Hepatic stellate cell (primary cell): ENCODE data around the gene TMCC1.
"Not testable (repeated sequence)": the region's sequence is repeated elsewhere in the genome, so short reads cannot be mapped to it uniquely, and the experiment has no call there.

Source experiments
- DNase-seq: peaks from one replicate; pipeline ENCODE4 v3.0.0; 2011; ENCODE audit warnings: low spot score

Gene TMCC1

GRCh38 chr3:129650256-129650872 is 243.1 kb downstream of the TMCC1 start:
- DNase-seq, result peak; percentile 40

DNA sequence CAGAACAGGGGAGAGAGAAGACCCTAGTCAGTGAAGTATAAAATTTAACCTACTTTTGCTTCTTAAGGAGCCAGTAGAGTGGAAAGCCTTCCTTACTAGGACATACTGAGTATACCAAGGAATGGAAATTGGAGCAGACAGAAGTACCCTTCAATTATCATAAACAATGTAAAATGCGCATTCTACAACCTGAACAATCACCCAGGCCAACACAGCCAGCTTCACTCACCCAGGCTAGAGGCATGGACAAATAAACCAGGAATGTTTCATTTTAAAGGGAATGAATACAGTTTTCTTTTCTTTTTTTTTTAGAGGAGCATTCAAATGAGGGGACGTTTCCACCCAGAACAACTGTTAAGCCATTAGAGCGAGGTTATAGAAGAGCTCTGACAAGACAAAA is 245.1 kb downstream of the TMCC1 start:
- DNase-seq, result no peak

DNA sequence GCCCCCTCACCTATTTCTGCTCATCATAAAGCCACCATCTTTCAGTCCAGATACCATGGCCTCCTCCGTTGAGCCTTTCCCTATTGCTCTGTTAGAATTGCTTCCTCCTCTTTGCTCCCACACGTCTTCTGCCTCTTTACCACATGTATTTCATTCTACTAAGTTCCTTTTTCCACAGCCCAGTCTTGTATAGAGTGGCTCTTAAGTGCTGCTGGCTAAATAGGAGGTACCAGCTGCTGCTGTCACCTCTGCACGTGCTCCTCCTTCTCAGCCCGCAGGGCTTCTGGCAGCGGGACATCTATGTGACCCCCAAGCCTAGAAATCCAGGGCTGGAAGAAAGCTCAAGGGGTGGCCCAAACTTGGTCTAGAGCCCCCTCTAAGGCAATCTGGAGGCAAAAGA is 248.2 kb downstream of the TMCC1 start:
- no peak for DNase-seq

- DNase-seq, result no peak
Measured at GRCh38 chr3:129644836-129645235, 248.7 kb downstream of the TMCC1 start.

- DNase-seq, result not testable (repeated sequence)
Measured at GRCh38 chr3:129641567-129642260, 251.8 kb downstream of the TMCC1 start.

GRCh38 chr3:129640985-129641384 is 252.5 kb downstream of the TMCC1 start:
- not testable (repeated sequence) for DNase-seq

DNA sequence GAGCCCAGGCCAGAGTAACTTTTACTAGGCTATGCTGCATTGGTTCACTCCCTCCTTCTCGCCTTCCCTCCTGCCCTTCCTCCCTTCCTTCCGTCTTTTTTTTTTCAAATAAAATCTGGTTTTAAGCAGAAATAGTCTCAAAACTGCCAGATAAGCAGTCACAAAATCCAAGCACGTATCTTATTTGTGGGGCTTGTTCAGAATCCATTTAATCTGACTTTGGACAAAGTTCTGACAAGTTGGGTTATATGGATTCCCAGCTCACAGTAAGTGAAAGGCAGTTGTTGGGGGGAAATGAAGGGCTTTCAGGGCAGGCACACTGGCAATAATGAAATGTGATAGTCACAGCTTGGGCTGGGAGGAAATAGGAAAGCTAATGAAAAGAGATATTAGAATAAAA is 255.0 kb downstream of the TMCC1 start:
- no peak for DNase-seq

GRCh38 chr3:129636082-129636481 is 257.4 kb downstream of the TMCC1 start:
- no peak for DNase-seq

GRCh38 chr3:129635656-129636055 is 257.9 kb downstream of the TMCC1 start:
- DNase-seq, result no peak

DNA sequence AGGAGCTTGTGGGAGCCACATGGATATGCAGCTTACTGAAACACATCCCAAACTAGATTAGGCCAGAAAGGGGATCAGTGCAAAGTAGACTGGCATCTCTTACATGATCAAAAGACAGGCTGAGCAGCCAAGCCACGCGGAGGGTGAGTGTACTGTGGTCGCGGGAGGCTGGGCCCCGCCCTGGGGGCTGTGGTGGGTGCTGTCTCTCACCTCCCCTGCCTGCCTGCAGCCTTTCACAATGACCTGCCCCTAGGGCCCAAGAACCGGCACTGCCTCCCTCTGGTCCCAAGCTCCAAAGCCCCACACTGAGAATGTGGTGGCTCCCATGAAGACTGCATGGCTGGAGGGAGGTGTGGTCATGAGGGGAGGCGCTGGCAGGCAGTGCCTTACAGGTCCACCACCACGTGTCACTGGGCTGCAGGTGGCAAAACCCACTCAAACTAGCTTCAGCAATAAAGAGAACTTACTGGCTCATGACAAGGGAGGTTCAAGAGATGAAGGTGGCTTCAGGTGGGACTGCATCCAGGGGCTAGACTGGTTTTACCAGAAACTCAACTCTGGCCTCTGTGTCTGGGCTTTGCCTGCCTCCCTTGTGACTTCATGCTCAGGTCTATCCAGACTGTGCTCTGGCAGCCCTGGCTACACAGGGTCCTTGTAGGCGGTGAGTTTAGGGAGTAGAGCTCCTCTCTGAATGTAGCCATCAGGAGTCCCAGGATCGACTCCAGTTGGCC is 259.6 kb downstream of the TMCC1 start:
- DNase-seq, result no peak

DNA sequence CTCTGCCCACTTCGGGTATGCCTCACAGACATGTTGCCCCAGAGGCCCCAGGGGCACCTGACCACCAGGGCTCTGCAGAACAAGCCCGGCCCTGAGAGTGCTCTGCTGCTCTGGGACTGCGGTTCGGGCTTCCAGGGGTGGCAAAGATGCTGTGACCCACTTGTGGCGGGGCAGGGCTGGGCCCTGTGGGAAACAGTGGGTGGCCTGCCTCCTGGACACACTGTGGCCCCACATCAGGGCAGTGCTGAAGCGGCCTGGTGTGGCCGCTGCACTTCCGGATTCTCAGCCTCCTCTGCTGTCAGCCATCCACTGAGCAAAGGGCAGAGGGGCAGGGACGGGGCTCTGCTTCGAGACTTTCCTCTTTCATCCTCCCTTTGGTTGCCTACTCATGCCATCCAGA is 260.5 kb downstream of the TMCC1 start:
- no peak for DNase-seq

- no peak for DNase-seq
Measured at GRCh38 chr3:129632556-129632955, 261.0 kb downstream of the TMCC1 start.

DNA sequence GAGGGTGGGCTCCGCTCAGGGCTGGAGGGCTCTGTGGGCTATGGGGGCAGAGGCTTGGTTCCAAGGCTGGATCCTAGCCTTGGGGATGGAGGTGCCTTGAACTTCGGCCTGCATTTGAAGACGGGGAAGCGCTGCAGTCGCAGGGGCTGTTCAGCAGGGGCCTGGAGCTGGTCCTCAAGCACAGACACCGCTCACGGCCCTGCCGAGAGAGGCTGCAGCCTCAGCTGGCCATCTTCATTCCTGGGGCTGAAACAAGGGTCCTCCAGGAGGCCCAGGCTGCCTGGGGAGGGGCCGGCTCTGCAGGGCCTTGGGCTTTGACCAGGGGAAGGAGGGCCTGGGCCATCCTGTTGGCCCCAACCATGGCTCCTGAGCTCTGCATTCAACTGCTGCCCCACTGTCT is 261.5 kb downstream of the TMCC1 start:
- DNase-seq, result no peak

- no peak for DNase-seq
Measured at GRCh38 chr3:129629011-129629410, 264.5 kb downstream of the TMCC1 start.

- no peak for DNase-seq
Measured at GRCh38 chr3:129628169-129628522, 265.4 kb downstream of the TMCC1 start.

DNA sequence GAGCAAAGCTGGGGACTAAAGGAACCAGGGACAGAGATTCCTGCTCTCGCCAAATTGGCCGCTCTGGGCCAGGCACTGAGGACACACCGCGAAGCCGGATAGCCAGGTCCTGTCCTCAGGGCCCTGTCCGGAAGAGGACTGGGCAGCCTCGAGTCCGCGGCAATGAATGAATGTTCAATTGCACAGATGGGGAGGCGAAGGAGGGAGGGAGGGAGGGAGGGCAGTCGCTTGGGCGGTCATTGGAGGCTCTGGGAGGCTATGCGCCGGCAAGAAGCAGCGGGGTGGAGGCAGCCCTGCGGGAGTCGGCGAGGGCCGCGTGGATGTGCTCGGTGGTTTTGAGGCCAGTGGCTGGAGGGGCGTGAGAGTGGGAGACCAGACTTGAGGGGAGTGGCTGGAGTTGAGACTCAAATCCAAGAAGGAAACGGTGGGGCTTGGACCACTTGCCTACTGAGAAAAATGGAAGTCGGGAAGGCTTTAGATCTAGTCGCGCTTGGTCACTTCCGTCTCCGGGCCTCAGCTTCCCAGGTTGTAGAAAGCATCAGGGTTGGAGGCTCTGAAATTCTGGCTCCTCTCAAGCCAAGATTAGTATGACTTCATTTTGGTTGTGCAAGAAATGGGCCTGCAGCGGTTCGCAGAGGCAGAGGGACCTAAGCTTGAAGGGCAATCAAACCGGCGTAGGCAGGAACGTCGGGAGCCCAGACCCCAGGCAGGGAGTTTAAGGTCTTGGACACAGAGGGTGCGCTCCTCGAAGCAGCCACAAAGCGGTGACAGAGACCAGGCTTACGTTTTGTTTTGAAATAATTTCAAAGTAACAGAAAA is 266.0 kb downstream of the TMCC1 start:
- peak; percentile 87 for DNase-seq

DNA sequence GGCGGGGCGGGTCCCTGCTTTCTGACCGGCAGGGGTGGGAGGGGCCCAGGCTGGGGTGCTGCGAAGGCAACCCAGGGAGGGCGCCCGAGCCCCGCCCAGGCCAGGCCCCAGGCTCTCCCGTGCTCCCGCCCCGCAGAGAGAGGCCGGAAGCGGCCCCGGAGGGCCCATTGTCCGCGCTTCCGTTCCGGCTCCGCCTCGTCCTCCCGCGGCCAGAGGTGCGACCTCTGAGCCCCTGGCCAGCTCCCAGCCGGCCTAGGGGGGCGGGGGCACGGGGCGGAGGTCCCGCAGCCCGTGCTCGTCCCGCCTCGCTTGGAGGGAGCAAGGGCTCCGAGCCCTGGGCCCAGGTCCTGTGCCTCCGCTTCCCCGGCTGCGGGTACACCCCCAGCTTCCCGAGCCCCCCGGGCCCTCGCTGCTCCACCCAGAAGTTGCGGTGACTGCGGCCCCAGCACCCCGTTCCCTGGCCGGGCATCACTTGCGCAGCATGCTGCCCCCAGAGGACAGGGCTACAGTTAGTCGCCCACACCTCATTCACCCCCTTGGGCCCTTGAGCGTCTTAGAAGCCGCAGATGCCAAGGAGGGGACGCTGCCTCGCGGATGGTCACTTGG is 266.7 kb downstream of the TMCC1 start:
- peak; percentile 94 for DNase-seq

DNA sequence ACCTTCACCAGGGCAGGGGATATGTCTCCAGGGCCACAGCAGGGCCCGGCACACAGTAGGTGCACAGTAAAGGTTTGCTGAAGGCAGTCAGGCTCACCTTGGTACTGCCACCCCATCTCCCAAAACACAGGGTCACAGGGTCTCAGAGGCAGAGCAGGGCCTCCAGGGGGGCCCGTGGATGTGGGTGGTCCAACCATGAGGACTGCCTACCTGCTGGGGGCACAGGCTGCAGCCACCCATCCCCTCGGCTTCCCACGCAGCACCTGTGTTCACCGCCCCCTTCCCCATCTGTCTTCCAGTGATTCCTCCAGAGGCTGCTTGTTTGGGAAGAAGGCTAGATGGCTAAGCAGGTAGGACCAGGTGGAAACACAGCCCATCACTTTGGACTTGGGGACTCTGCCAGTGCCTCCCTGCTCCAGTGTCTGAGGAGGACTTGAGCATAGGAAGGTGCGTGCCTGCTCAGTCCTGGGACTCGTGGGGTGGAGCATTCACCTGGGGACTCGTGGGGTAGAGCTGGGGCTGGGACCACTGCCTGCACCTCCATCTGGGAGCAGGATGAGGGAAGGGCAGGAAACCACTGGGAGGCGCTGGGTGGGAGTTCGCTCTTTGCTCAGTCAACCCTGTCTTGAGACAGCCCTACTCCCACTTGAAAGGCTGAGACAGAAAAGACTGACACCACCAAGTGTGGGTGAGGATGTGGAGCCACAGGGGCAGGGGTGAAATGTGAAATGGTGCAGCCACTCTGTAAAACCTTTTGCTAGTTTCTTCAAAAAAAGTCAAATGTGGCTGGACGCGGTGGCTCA is 268.2 kb downstream of the TMCC1 start:
- DNase-seq, result no peak

- no peak for DNase-seq
Measured at GRCh38 chr3:129624347-129625071, 269.0 kb downstream of the TMCC1 start.

GRCh38 chr3:129623447-129624118 is 269.9 kb downstream of the TMCC1 start:
- peak; percentile 76 for DNase-seq
